Measurements from ENCODE around the gene SETDB1.

SETDB1 gene

GRCh38 chr1:150976879-150977694, 50.9 kb downstream of the SETDB1 start:
- DNase-seq = peak; percentile 57

GRCh38 chr1:150979092-150980056, 53.2 kb downstream of the SETDB1 start:
- peak; percentile 82 for DNase-seq

- DNase-seq = no peak
These were observed 55.1 kb downstream of the SETDB1 start for GRCh38 chr1:150981177-150981804.

- DNase-seq = no peak
These were observed 55.9 kb downstream of the SETDB1 start, which contains the start of gene ANXA9 for GRCh38 chr1:150981805-150982712. Gene ANXA9 (plus strand): TSS chr1:150982292. CDS start chr1:150983106, 814 bp downstream.

GRCh38 chr1:150985179-150985825, 59.1 kb downstream of the SETDB1 start:
- no peak for DNase-seq

- DNase-seq = no peak
These were observed 61.8 kb downstream of the SETDB1 start for GRCh38 chr1:150987924-150988323.

GRCh38 chr1:150992626-150993025, 66.5 kb downstream of the SETDB1 start:
- no peak for DNase-seq

- no peak for DNase-seq
These were observed 68.1 kb downstream of the SETDB1 start for GRCh38 chr1:150994248-150994647.

- DNase-seq = no peak
These were observed 69.3 kb downstream of the SETDB1 start for GRCh38 chr1:150995460-150995859.

GRCh38 chr1:150995896-150996295, 69.7 kb downstream of the SETDB1 start:
- DNase-seq = peak; percentile 33

- no peak for DNase-seq
These were observed 71.1 kb downstream of the SETDB1 start for GRCh38 chr1:150997126-150997872.

- no peak for DNase-seq
These were observed 71.8 kb downstream of the SETDB1 start for GRCh38 chr1:150997949-150998348.

GRCh38 chr1:150999051-150999674, 73.0 kb downstream of the SETDB1 start:
- no peak for DNase-seq

GRCh38 chr1:150999926-151000325, 73.8 kb downstream of the SETDB1 start:
- no peak for DNase-seq

- DNase-seq = no peak
These were observed 74.2 kb downstream of the SETDB1 start for GRCh38 chr1:151000408-151000807.

GRCh38 chr1:151001602-151002001, 75.4 kb downstream of the SETDB1 start:
- DNase-seq = no peak

- no peak for DNase-seq
These were observed 75.9 kb downstream of the SETDB1 start for GRCh38 chr1:151002051-151002450.

- no peak for DNase-seq
These were observed 76.4 kb downstream of the SETDB1 start for GRCh38 chr1:151002611-151003010.

GRCh38 chr1:151003180-151003579, 77.0 kb downstream of the SETDB1 start:
- DNase-seq = peak; percentile 34

- no peak for DNase-seq
These were observed 79.7 kb downstream of the SETDB1 start for GRCh38 chr1:151005729-151006319.
